HEK293T (cell line): ENCODE measurements around the gene EXOC8.

Source experiments
- CTCF ChIA-PET: fragments of 350-600 bp; formaldehyde crosslinking; extraction: SDS; loops from one replicate; lab custom pipeline; 2021; ENCODE audit warnings: antibody characterized with exemption, inconsistent platforms; lab: Yijun Ruan, JAX
- POLR2A ChIA-PET: fragments of 350-600 bp; formaldehyde crosslinking; extraction: SDS; loops from one replicate; lab custom pipeline; 2020; ENCODE audit warnings: antibody characterized with exemption, inconsistent platforms; lab: Yijun Ruan, JAX
- DNase-seq: peaks from one replicate; pipeline ENCODE4 v3.0.0; 2012; ENCODE audit warnings: mixed read lengths; ENCODE audit errors: extremely low spot score
- ARNT ChIP-seq: fragments of 450-650 bp; IDR thresholded peaks from 2 replicates; pipeline ENCODE4 v1.6.1; 2017; ENCODE audit warnings: mild to moderate bottlenecking
- BHLHE40 ChIP-seq: fragments of 450-650 bp; IDR thresholded peaks from 2 replicates; pipeline ENCODE4 v1.6.1; 2016; ENCODE audit warnings: mild to moderate bottlenecking, moderate library complexity, borderline replicate concordance
- CTBP1 ChIP-seq: fragments of 450-650 bp; IDR thresholded peaks from 2 replicates; pipeline ENCODE4 v1.6.1; 2016; ENCODE audit warnings: borderline replicate concordance
- ELF4 ChIP-seq: fragments of 450-650 bp; IDR thresholded peaks from 2 replicates; pipeline ENCODE4 v1.6.1; 2017; ENCODE audit warnings: antibody characterized with exemption
- FOXA1 ChIP-seq: fragments of 450-650 bp; IDR thresholded peaks from 2 replicates; pipeline ENCODE4 v1.6.1; 2016; ENCODE audit warnings: mild to moderate bottlenecking
- FOXK2 ChIP-seq: fragments of 450-650 bp; IDR thresholded peaks from 2 replicates; pipeline ENCODE4 v1.6.1; 2016; ENCODE audit warnings: mild to moderate bottlenecking
- FOXM1 ChIP-seq: fragments of 450-650 bp; IDR thresholded peaks from 2 replicates; pipeline ENCODE4 v1.6.1; 2017; ENCODE audit warnings: mild to moderate bottlenecking, borderline replicate concordance
- HDGF ChIP-seq: fragments of 450-650 bp; IDR thresholded peaks from 2 replicates; pipeline ENCODE4 v1.6.1; 2017; ENCODE audit warnings: antibody characterized with exemption, borderline replicate concordance
- L3MBTL2 ChIP-seq: fragments of 450-650 bp; conservative IDR thresholded peaks from 2 replicates; pipeline ENCODE4 v1.6.1; 2016; ENCODE audit warnings: mild to moderate bottlenecking
- LEF1 ChIP-seq: fragments of 450-650 bp; IDR thresholded peaks from 2 replicates; pipeline ENCODE4 v1.6.1; 2017; ENCODE audit warnings: mild to moderate bottlenecking, borderline replicate concordance
- NFRKB ChIP-seq: fragments of 450-650 bp; IDR thresholded peaks from 2 replicates; pipeline ENCODE4 v1.6.1; 2016; ENCODE audit warnings: mild to moderate bottlenecking, moderate library complexity
- PKNOX1 ChIP-seq: fragments of 450-650 bp; IDR thresholded peaks from 2 replicates; pipeline ENCODE4 v1.6.1; 2016
- SP1 ChIP-seq: fragments of 450-650 bp; IDR thresholded peaks from 2 replicates; pipeline ENCODE4 v1.6.1; 2017
- SUZ12 ChIP-seq: fragments of 450-650 bp; IDR thresholded peaks from 2 replicates; pipeline ENCODE4 v1.6.1; 2016; ENCODE audit warnings: mild to moderate bottlenecking
- TARDBP ChIP-seq: fragments of 450-650 bp; IDR thresholded peaks from 2 replicates; pipeline ENCODE4 v1.6.1; 2016
- ZNF384 ChIP-seq: fragments of 450-650 bp; IDR thresholded peaks from 2 replicates; pipeline ENCODE4 v1.6.1; 2016

Gene EXOC8

GRCh38 chr1:231286603-231287002 is 51.0 kb downstream of the EXOC8 start:
- POLR2A ChIA-PET, result no interaction called here
- no peak for DNase-seq
- no peak for TF ChIP-seq L3MBTL2
- TF ChIP-seq BHLHE40, result no peak
- no peak for TF ChIP-seq ELF4
- TF ChIP-seq FOXK2, result no peak
- TF ChIP-seq ZNF384, result no peak
- TF ChIP-seq SUZ12, result no peak
- no peak for TF ChIP-seq CTBP1
- TF ChIP-seq SP1, result no peak
- no peak for TF ChIP-seq LEF1
- no peak for TF ChIP-seq ARNT
- TF ChIP-seq TARDBP, result no peak
- TF ChIP-seq PKNOX1, result no peak
- TF ChIP-seq HDGF, result no peak
- no peak for TF ChIP-seq FOXA1
- no peak for TF ChIP-seq FOXM1
- no peak for TF ChIP-seq NFRKB
- CTCF ChIA-PET, result no interaction called here

- TF ChIP-seq LEF1 (no peak), FOXM1 (no peak), FOXK2 (no peak), NFRKB (no peak), FOXA1 (no peak), L3MBTL2 (no peak), PKNOX1 (no peak), ELF4 (no peak), CTBP1 (no peak), ZNF384 (no peak), BHLHE40 (no peak), HDGF (no peak), ARNT (no peak), TARDBP (no peak), SUZ12 (no peak), SP1 (no peak)
- no peak for DNase-seq
- POLR2A ChIA-PET, result no interaction called here
- CTCF ChIA-PET, result no interaction called here
Measured at GRCh38 chr1:231284441-231284840, 53.2 kb downstream of the EXOC8 start.
